GM11168 (cell line): ENCODE results near the gene RPL32.
"Not testable (repeated sequence)": the region's sequence is repeated elsewhere in the genome, so short reads cannot be mapped to it uniquely, and the experiment has no call there.

Experiments used
- in situ Hi-C: fragments of 300-500 bp; cut with MboI; formaldehyde crosslinking; loops from one replicate; pipeline ENCODE4 v1.12.0; 2022; ENCODE audit warnings: low sequenced_read_pairs; ENCODE audit not compliant: unreplicated experiment

Gene RPL32

DNA sequence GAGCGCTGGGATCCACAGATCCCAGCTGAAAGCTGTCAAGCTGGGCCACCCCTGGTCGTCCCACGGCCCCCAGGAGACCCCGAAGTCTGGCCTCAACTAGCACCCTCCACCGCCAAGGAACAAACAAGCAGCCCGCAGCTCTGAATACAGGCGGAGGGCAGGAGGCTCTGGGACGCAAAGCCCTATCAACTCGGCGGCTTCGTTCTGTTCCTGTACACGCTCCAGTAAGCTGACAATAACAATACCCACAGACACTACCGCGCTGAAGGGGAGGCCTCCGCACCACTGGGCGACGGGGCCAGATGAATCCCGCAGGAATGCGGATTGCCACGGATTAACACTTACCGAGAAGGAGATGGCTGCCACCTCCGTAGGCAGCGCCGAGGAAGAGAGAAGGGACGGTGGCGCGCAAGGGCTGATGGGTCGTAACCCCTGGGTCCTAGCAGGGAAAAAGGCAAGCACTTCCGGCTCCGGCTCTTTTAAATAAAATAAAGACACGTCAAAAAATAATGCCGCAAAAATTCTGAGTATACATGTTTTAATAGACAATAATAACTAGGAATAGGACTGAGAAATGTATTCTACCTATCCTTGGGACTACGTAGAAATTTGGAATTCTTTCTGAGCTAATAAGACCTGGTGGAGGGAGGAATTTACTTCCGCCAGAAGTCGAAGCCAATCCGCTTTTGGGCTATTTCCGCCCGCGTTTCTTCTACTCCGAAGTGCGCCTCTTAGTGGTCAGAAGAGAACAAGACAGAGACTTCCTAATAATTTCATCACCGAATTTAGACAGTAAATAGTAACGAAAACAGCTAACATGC, at the start of gene RPL32:
TSS of gene RPL32 (minus strand) at position 417 of the 821 bp plus-strand sequence. CDS start 1,328 bp downstream, outside the sequence.
- in situ Hi-C loops = no loop called here

DNA sequence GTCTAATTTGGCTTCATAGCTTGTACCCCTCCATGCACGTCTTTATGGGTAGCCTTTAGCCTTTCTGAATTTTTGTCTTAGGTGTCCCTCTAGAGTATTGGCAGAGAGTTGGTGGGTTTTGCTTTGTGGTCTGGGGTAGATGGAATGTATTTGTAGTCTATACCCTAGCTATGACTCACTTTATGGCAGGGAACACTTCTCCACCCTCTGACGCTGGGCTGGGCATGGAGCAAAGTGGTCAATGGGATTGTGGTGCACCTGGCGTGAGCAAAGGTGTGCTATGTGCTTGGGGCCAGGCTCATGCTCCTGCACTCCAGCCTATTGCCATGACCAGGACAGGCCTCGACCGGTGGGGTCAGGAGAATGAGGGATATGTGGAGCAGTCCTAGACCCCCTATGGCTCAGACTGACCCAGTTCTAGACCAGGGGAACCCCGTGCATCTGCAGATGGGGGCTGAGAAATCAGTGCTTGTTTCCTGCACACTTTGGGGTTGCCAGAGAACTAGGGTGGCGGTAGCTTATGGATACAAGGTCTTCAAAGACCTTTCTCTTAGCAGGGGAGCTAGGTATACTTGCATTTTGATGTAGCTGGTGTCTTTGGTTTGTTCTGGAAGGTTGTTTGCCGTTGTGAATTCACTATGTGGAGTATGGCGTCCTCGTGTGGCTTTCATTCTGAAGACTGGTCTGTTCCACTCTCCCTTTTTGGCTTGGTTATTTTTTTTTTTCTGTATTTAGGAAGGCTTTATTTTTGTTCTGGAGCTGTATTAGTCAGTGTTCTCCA, 49.4 kb upstream of the RPL32 start:
- in situ Hi-C loops = no loop called here

GRCh38 chr3:12886736-12887135, 45.4 kb upstream of the RPL32 start:
- in situ Hi-C loops = no loop called here

DNA sequence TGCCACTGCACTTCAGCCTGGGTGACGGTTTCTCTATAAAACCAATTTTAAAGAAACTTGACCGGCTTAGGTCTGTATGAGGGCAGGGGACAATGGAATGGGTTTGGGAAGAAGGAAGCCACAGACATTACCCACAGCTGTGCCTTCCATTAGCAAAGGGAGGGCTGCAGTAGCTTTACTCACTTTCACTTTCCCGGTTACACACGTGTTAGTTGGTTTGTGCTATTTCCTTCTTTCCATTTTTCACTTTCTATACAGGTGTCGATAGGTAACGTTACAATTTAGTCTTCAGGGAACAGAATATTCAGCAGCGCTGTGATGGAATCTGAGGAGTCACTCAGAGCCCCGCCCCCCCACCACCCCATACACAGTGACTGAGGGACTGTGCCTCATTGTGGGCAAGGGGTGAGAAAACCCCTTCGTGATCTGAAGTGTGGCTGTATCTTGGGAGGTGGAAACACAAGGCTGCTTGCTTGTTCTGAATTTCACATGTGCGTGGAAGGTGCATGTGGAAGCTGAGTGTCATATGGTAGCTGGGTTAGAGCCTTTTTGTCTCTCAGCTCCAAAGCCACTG, 44.8 kb upstream of the RPL32 start:
- in situ Hi-C loops = no loop called here

DNA sequence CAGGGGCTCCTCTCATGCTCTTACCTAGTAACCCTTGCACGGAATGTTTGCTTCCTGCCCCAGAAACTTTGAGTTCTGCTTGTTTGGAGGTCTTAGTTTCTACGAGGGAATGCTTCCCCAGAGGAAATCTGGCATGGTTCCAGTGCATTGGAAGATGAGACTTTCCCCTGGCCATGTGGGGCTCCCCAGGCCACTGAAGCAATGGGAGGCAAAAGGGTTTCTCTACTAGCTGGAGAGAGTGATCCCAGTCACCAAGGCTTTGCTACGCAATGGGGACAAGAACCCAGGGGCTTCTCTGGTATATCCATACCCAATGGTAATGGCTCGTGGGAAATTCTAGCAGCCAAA, 44.2 kb upstream of the RPL32 start:
- in situ Hi-C loops = no loop called here

DNA sequence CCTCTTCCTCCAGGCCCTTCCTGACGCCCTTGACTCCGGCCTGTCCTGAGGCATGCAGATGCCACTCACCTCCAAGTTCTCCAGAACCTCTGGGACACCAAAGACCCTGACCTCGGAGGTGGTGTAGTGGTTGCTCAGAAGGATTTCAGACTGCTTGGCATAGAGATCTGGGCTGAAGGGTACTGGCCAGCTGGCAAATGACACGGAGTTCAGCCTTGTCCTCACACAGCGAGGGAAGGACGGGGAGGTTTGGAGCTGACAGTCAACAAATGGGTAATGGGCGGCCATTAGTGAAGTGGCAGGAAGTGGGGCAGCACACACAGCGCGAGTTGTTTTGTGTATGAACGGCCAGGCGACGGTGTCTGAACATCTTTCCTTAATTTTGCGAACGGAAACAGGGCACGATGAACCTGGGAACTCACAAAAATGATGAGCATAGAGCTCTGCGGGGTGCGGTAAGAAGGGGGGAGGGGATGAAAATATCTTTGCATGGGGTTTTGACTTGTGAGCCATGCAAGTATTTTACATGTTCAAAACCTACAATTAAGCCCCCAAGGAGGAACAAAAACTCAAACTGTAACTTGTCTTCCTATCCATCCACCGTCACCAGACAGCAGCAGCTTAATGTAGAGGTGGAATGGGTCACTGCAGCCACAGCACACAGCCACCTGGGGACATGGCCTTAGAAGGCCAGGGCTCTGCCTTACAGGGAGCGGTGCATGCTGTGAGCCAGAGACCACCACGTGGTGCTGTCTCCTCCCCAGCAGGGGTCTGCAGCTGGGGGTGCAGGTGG, 43.6 kb upstream of the RPL32 start:
- in situ Hi-C loops = no loop called here

DNA sequence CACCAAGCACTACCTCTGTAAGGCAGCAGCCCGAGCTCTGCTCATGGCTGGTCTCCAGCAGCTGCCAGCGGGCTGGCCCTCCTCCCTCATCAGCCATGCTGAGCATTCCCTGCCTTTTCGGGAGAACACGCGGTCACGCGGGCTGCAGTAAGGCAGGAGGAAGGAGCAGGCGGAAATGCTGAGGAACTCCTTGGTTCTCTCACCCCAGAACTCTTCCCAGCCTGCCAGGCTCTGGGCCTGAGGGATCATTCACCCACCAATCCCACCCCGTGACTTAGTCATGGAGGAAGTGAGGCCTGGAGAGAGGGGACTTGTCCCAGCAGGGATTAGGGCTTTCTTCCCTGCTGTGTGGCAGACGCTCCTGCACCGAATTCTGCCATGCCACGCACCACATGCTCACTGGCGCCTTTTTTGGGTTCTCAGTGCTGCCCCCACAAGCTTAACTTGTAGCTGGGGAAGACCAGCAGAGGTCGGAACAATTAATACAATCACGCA, 42.9 kb upstream of the RPL32 start:
- in situ Hi-C loops = no loop called here

GRCh38 chr3:12882336-12883310, 41.3 kb upstream of the RPL32 start:
- in situ Hi-C loops = no loop called here

DNA sequence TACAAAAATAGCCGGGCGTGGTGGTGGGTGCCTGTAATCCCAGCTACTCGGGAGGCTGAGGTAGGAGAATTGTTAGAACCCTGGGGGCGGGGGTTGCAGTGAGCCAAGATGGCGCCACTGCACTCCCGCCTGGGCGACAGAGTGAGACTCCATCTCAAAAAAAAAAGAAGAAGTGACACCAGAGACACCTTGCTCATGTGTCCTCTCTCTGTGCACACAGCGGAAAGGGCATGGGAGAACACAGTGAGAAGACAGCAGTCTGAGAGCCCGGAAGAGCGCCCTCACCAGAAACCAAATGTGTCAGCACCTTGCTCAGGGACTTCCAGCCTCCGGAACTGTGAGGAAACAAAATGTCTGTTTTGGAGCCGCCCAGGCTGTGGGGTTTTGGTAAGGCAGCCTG, 40.5 kb upstream of the RPL32 start:
- in situ Hi-C loops = not testable (repeated sequence)

GRCh38 chr3:12879191-12879815, 37.9 kb upstream of the RPL32 start:
- in situ Hi-C loops = no loop called here

DNA sequence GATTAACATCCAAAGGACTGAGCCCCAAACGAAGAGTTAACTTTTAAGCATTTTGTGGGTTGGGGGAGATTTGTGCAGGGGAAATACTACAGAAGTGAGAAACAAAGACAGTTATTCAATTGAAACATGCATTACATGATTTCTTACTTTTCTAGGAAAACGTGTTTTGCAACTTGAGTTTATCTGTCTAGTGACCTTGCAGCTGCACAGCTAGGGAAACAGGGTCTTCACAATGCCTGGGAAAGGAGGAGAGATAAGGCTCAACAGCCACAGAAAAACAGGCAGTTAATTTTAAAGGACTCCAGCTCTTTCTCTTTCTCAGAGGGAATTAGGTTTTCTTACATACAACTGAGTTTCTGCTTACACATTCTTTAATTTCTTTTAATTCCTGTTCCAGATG, 37.4 kb upstream of the RPL32 start:
- in situ Hi-C loops = not testable (repeated sequence)

GRCh38 chr3:12878141-12878574, 36.8 kb upstream of the RPL32 start:
- in situ Hi-C loops = no loop called here

DNA sequence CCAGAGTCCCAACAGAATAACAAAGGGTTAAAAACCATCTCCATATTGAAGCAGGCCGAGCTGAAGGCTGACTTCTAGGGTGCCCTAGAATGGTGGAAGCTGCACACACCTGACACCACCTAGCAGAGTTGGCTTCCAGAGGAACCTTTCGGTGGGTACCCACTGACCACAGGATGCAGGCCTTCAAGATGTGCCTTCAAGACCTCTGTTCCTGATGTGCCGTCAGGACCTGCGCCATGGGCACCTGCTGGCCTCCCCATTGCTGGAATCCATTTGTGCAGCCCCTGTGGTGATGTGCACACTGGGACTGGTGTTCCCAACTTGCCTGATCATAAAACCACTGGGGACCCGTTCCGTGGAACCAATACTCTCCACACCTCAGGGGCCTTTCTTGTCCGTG, 35.7 kb upstream of the RPL32 start:
- in situ Hi-C loops = no loop called here

GRCh38 chr3:12875857-12876836, 34.8 kb upstream of the RPL32 start:
- in situ Hi-C loops = no loop called here

GRCh38 chr3:12871404-12871983, 30.1 kb upstream of the RPL32 start:
- in situ Hi-C loops = loop anchor here (5.0 kb wide), 1 partner anchor 959 kb away; no protein-coding TSS in a partner anchor

DNA sequence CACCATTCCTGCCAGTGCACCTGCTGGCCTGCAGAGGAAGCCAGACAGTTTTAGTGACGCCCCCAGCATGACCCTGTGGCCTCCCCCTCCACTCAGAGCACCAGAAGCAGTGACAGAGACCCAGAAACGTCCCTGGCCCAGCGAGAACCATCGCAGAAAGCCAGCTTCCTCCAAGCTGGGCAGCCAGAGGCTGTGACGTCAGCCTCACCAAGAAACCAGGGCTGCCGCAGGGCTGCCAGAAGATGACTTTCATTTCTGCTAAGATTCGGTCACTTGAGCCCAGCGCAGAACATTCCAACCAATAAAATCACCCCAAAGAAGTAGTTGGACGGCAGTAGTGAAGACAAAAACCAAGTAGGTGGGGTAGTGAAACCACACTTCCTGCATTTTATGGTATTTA, 29.6 kb upstream of the RPL32 start:
- in situ Hi-C loops = loop anchor here (5.0 kb wide), 1 partner anchor 959 kb away; no protein-coding TSS in a partner anchor

DNA sequence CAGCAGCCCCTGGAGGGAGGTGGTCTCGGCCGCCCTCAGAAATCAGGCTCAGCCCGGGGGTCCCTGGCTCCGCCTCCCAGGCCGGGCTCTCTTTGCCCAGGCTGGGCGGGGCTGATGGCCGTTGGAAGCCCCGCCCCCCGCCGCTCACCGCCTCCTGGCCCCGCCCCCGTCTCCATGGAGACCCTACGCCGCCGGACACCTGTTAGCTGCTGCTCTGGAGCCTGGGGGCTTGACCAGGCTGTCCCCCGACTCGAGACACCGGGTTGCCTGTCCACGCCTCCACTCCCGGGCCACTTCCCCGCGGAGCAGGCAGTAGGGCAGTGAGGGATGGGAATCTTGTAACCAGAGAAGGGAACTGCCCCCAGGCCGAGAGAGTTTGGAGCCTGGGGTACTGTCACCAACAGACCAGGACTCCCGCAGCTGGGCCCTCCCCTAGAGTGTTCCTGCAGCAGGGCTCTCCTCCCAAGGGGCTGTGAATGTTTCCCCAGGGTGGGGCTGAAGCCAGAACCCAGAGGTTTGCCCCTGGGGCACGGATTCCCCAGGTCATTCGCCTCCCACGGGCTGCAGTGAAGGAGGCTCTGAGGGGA, 27.8 kb upstream of the RPL32 start:
- in situ Hi-C loops = no loop called here
